GM12892 (cell line): ENCODE measurements around the gene NLRC5.

Experiments
- POLR2AphosphoS5 ChIP-seq: IDR thresholded peaks from 2 replicates; pipeline ENCODE4 v1.6.1; 2011; ENCODE audit warnings: low read depth, low read length, control low read depth
- TAF1 ChIP-seq: IDR thresholded peaks from 2 replicates; pipeline ENCODE4 v1.6.1; 2011; ENCODE audit warnings: low read depth, mild to moderate bottlenecking, control low read depth, low read length, borderline replicate concordance

DNA sequence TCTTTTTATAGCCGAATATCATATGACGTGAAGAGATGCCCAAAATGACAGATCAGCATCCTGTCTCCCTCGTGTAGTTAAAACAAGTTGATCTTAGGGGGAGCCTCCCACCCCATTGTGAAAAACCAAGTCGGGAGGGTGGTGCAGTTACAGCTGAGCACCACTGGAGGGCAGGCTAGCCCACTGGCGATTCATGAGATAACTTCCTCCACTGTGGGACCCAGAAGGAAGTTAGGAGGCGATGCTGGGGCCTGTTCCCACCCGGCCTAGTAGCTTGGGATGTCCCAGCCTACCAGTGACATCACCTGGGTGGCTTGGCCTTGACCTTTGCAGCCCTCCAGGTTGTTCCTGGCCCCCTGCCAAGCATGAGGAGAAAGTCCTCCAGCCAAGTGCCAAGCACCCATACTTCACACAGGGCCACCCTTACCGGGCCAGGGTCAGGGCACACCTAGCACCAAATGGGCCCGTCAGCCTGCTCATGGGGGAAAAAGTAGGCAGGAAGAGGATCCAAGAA lies 95.0 kb downstream of the NLRC5 start:
- TF ChIP-seq POLR2AphosphoS5 (peak; percentile 55; the same call in 1 of the 2 replicates), TAF1 (no peak)
